GM21515 (cell line): Measurements from ENCODE around the gene PCARE.
A peak's percentile ranks its signal among the peaks of the same experiment; 100 is the strongest.
"Not testable (repeated sequence)": the region's sequence is repeated elsewhere in the genome, so short reads cannot be mapped to it uniquely, and the experiment has no call there.

Source experiments
- ATAC-seq: cut with Tn5 transposase; IDR thresholded peaks from one replicate; pipeline ENCODE4 v1.9.1; 2021; ENCODE audit not compliant: unreplicated experiment

Gene PCARE

GRCh38 chr2:29074411-29074810 is at the start of gene PCARE:
Gene PCARE, minus strand, starts transcription at chr2:29074523. Its CDS starts 262 bp downstream, at chr2:29074261.
- no peak for ATAC-seq

- ATAC-seq, result no peak
Measured at GRCh38 chr2:29123617-29124349, 49.5 kb upstream of the PCARE start.

GRCh38 chr2:29120846-29121245 is 46.5 kb upstream of the PCARE start:
- ATAC-seq, result no peak

- no peak for ATAC-seq
Measured at GRCh38 chr2:29119211-29119610, 44.9 kb upstream of the PCARE start.

- ATAC-seq, result no peak
Measured at GRCh38 chr2:29117636-29118303, 43.4 kb upstream of the PCARE start.

- peak; percentile 44 for ATAC-seq
Measured at GRCh38 chr2:29115797-29116781, 41.8 kb upstream of the PCARE start.

GRCh38 chr2:29114946-29115609 is 40.8 kb upstream of the PCARE start, which contains the start of gene CLIP4:
Gene CLIP4, plus strand, starts transcription at chr2:29115415. Its CDS starts 5,974 bp downstream, at chr2:29121389.
- peak; percentile 47 for ATAC-seq

GRCh38 chr2:29114586-29114945 is 40.2 kb upstream of the PCARE start:
- ATAC-seq, result no peak

- ATAC-seq, result no peak
Measured at GRCh38 chr2:29113891-29114321, 39.6 kb upstream of the PCARE start.

GRCh38 chr2:29113027-29113686 is 38.8 kb upstream of the PCARE start:
- ATAC-seq, result no peak

GRCh38 chr2:29112379-29112778 is 38.1 kb upstream of the PCARE start:
- no peak for ATAC-seq

GRCh38 chr2:29110916-29111535 is 36.7 kb upstream of the PCARE start:
- ATAC-seq, result no peak

GRCh38 chr2:29109246-29109645 is 34.9 kb upstream of the PCARE start:
- ATAC-seq, result no peak

- no peak for ATAC-seq
Measured at GRCh38 chr2:29108225-29108624, 33.9 kb upstream of the PCARE start.

GRCh38 chr2:29107547-29107946 is 33.2 kb upstream of the PCARE start:
- not testable (repeated sequence) for ATAC-seq

- no peak for ATAC-seq
Measured at GRCh38 chr2:29106980-29107388, 32.7 kb upstream of the PCARE start.

- ATAC-seq, result no peak
Measured at GRCh38 chr2:29106256-29106655, 31.9 kb upstream of the PCARE start.

GRCh38 chr2:29105375-29105774 is 31.1 kb upstream of the PCARE start:
- no peak for ATAC-seq

GRCh38 chr2:29104688-29105087 is 30.4 kb upstream of the PCARE start:
- no peak for ATAC-seq

- no peak for ATAC-seq
Measured at GRCh38 chr2:29100564-29100963, 26.2 kb upstream of the PCARE start.
